OCI-LY1 (cell line): Measurements from ENCODE around the gene FBLN2.

Experiments
- EZH2 ChIP-seq: fragments of 200-600 bp; sonication (generic), shearing (Covaris generic); IDR thresholded peaks from 2 replicates; pipeline ENCODE4 v1.8.0; 2017; ENCODE audit warnings: borderline replicate concordance, mixed run types, mild to moderate bottlenecking, antibody characterized with exemption, low read length, moderate library complexity, mixed read lengths
- TF ChIP-seq, protein P1 (sequence below): fragments of 200-600 bp; sonication (generic), shearing (Covaris generic); IDR thresholded peaks from 2 replicates; pipeline ENCODE4 v1.5.1; 2017; ENCODE audit warnings: mild to moderate bottlenecking, antibody characterized with exemption, low read length, moderate library complexity, mixed read lengths

DNA sequence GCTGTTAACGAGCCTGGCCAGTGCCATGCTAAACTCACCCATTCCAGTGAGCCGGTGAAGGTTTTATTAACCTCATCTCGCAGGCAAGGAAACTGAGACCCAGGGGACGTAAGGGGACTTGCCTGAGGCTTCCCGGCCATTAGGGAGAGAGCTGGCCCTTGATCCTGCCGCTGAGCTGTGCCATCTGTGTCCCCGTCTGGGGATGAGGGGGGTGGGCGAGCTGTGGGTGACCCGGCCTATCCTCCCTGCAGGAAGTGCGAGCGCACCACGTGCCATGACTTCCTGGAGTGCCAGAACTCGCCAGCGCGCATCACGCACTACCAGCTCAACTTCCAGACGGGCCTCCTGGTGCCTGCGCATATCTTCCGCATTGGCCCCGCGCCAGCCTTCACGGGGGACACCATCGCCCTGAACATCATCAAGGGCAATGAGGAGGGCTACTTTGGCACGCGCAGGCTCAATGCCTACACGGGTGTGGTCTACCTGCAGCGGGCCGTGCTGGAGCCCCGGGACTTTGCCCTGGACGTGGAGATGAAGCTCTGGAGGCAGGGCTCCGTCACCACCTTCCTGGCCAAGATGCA lies 88.5 kb downstream of the FBLN2 start:
- TF ChIP-seq, protein P1, sequence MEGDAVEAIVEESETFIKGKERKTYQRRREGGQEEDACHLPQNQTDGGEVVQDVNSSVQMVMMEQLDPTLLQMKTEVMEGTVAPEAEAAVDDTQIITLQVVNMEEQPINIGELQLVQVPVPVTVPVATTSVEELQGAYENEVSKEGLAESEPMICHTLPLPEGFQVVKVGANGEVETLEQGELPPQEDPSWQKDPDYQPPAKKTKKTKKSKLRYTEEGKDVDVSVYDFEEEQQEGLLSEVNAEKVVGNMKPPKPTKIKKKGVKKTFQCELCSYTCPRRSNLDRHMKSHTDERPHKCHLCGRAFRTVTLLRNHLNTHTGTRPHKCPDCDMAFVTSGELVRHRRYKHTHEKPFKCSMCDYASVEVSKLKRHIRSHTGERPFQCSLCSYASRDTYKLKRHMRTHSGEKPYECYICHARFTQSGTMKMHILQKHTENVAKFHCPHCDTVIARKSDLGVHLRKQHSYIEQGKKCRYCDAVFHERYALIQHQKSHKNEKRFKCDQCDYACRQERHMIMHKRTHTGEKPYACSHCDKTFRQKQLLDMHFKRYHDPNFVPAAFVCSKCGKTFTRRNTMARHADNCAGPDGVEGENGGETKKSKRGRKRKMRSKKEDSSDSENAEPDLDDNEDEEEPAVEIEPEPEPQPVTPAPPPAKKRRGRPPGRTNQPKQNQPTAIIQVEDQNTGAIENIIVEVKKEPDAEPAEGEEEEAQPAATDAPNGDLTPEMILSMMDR: no peak
- no peak for TF ChIP-seq EZH2
